ENCODE results near the gene ZC3H15.

Gene ZC3H15

DNA sequence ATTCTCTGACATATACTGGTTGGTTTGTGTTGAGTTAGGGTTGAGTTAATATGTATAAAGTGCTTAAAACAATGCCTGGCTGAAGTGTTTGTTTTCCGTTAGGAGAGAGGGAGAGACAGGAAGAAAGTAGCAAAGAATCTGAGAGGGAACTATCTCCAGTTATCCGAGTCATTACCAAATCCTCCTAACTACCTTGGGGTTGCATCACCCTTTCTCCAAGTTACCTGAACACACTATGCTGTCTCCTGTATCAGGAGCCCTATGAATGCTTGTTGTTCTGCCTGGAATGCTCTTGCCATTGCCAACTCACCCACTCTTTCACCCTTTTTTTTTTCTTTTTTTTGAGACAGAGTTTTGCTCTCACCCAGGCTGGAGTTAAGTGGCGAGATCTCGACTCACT lies 55.9 kb downstream of the ZC3H15 start:
- DNase-seq, result no peak

DNA sequence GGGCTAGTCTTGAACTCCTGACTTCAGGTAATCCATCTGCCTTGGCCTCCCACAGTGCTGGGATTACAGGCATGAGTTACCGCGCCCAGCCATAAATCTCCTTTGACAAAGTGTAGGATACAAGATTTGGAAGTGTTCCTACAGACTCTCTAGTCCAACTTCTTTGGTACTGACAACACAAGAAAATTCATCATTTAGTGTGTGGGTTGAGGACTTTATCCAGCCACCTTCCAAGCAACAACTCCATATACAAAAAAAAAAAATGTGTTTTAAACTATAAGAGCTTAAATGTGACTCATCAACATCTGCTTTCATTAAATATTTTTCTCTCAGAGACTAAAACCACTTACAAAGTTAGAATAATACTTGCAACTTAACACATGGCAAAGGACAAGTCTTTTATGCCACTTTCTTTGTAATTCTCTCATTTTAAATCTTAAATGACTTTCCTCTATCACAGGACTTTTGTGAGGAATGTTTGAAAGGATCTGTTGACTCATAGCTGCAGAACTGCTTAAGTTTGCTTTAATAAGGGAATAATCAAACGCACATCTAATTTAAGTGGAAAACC lies 57.6 kb downstream of the ZC3H15 start:
- no peak for DNase-seq

DNA sequence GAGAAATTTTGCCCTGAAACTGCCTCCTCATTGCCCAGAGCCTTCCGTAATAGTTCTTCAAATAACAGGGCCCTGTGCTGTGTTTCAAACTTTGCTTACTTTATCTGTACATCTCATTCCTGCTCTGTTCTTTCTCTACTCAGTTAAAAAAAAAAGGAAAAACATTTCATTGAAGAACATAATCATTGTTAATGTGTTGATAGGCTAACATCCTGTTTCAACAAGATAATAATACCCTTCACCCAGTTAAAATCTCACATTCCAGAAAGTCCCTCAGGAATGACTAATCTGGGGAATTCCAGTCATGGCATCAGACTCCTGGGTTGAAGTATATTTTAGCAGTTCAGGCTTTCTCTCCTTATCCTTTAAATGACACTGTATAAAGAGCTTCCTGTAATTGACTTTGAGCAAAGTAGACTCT lies 58.2 kb downstream of the ZC3H15 start:
- no peak for DNase-seq

DNA sequence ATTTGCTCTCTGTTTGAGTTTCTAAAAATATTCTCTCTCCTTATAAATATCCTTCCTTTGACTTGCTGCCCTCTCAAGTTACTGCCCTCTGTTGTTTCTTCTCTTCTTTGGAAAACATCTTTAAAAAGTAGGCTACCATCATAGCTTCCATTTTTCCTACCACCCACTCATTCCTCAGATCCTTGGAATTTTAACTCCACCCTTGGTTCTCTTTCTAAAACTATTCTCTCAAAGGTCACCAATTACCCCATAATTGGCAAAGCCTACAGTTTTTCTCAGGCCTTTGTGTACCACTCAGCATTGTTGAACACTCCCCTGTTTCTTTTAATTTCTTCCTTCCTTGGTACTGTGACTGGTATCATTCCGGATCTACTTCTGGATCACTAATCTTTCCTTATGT lies 60.8 kb downstream of the ZC3H15 start:
- no peak for DNase-seq

DNA sequence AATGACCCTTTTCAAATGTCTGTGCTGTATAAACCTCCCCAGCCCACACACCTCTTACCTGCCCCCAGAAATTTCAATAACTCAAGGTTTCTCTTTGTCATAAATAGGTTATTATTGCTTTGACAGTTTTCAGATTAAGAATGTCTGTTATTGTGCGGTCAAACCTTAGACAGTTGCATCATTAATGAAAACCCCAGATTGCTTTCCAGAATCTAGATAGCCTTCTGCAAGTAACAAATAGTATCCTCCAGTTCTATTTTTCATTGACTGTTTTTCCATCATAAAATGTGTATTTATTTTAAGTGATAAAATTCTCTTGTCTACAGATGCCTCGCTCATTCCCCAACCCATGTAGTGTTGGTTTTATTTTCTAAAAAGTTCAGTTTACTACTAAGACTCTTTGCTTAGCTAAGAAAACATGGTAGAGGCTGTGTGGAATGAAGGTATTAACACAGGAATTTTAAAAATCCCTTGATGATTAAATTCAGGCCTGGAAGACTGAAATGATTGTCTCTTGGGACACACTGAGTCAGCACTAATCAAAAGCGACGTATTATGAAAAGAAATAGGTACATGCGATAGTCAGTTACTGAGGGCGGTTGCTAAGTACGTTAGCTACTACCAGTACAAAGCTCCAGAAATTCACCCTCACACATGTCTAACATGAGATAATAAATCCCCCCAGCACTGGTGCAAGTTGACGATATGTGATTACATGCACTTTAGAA lies 65.4 kb downstream of the ZC3H15 start:
- peak in 1 of 56 donors; percentile 7 for DNase-seq

DNA sequence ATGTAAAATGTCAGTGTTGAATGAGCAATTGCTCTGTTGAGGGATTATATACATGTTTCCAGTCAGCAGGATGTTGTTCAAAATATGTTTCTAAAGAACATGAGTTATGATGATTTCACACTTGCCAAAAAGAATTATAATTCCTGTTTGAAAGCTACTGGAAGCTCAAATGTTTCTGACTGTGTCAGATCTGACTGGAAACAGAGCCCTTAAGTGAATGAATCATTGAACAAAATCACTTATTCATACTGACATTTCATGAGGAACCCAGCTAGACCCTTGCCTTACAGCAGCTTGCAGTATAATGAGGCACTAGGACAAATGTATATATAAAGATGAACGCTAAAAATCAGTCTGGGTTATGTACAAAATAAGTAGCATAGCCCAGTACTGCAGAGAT lies 68.4 kb downstream of the ZC3H15 start:
- no peak for DNase-seq

DNA sequence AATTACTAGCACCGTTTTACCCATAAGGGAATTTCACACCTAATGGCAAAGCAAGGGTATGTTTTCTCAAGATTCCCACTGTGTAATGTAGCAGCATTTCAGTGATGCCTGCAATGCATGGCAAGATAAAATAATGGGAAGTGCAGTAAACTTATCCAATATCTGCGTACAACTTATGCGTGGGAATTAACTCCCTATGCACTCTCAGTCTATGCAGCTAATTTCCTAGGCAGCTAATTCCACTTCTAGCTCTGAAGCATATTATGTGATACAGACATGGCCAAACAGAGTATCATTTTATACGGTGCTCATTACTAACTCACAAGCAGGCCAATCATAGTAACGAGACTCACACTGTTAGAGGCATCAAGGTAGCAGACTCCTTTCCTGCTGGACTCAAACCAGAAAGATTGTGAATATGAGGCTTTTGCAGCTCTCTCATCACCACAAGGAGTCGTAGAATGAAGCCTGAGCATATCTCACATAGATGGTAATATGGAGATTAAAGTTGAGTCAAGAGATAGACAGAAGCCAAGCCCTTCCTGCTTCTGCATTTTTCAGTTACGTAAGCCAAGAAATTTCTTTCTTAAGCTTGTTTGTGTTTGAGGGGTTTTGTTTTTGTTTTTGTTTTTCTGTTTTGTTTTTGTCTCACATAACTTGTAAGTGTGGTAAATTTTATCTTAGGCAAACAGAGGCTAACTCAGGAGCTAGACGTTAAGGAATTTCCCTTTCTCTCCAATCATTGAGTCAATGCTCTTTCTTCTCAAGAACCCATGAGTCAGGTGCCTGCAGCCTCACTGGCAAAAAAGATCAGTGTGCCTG lies 69.0 kb downstream of the ZC3H15 start:
- no peak for DNase-seq

DNA sequence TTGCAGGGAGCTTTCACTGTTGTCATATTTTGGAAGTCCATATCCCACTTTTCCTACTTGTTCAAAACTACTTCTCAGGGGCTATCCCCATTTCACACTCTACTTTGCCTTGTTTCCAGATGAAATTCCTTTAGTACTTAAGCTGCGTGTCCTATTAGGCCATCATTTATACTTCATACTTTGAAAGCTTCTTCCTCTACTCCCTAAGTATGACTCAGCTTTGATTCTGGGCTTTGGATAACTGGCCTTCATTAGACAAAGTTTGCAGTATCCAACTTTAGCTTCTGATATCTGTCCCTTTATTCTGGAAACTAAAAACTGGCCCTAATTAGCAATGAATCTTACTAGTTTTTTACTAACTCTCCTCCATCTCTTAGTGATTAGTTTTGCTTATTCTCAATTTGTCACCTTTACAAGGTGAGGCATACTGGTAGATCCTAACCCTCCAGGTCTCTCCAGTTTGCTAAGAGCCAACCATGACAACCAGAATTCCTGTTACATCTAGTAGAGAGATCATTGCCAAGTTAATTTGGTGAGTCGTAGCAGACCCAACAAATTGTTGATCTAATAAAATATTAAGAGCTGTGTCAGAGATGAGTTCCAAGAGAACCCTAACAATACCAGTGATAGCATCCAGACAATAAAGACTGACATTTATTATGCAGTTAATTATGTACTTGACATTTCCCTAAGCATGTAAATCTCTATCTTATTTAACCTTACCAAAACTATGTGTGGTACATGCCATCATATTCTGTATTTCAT lies 72.6 kb downstream of the ZC3H15 start:
- DNase-seq, result no peak

Data from nucleus accumbens (tissue), 56 donors.